ENCODE measurements around the gene CCL19. TPM values are rescaled to one million over a fixed set of nuclear protein-coding genes. Genes with fewer than 3 reads are reported as not detected.
A peak's percentile ranks its signal among the peaks of the same experiment; 100 is the strongest.

Gene CCL19
- total RNA-seq, 1 experiment from 2014 or later, result not detected

DNA sequence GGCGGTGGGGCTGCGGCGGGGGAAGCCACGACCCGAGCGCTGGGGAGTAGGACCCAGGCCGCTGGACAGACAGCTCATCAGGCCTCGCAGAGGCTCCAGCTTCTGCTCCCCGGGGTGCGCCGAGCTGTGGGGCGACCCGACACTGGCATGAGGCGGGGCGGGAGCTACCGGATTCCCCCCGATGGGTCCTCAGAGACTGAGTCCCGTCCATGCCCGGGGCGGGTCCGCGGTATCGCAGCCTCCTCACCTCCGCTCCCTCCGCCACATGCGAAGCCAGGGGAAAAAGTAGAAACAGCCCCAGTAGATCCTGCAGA, 26.1 kb downstream of the CCL19 start:
- TF ChIP-seq SIN3A (IDR thresholded peaks at IDR 0.05; ENCODE audit: borderline replicate concordance, insufficient read depth, low read depth, low read length), result peak; percentile 47; the same call in 1 of the 2 replicates
- no peak for TF ChIP-seq TCF7L2 (IDR thresholded peaks at IDR 0.05; ENCODE audit: low read depth, low read length)
- H3K27me3 ChIP-seq (ENCODE audit: control insufficient read depth, insufficient read depth, low read length), result no peaks in the 10 kb centered on the region
- no TSS peak for BruUV-seq (replicated peaks)
- ChIA-PET POLR2A (interaction anchor here (0.6 to 0.8 kb wide), 3 partner anchors 28 to 514 kb away, joined by 3 to 5 read pairs (median 3); partner anchors contain the start of gene SIGMAR1), CTCF (interaction anchor here (0.6 to 2.5 kb wide), 8 partner anchors 9 to 101 kb away, joined by 3 to 11 read pairs (median 4); partner anchors contain the start of gene GALT)
- intact Hi-C loops (cut with micrococcal nuclease; ENCODE audit: unreplicated experiment), result no loop called here
- in situ Hi-C loops (cut with HindIII; ENCODE audit: low pct_unique_long_range_greater_than_20kb, low sequenced_read_pairs), result no loop called here
- DNase-seq (ENCODE audit: low read depth, low spot score) (no peak), ATAC-seq (peak; percentile 40)
- no peaks in the 10 kb centered on the region for H3K9me3 ChIP-seq (ENCODE audit: control insufficient read depth, insufficient read depth, low read depth, low read length)
- peaks cover 8% of the 10 kb centered on the region; the same call in 1 of the 2 replicates for H3K4me1 ChIP-seq (ENCODE audit: control insufficient read depth, insufficient read depth, low read length)
- H3K27ac ChIP-seq (ENCODE audit: low read length), result peak overlapping the region; percentile 70
- no peaks in the 10 kb centered on the region for H3K36me3 ChIP-seq (ENCODE audit: control insufficient read depth, insufficient read depth, low read length)
- H3K4me3 ChIP-seq (ENCODE audit: low read depth in 2 of 2, low read length in 2 of 2), result peak overlapping the region; percentile 65 to 94

DNA sequence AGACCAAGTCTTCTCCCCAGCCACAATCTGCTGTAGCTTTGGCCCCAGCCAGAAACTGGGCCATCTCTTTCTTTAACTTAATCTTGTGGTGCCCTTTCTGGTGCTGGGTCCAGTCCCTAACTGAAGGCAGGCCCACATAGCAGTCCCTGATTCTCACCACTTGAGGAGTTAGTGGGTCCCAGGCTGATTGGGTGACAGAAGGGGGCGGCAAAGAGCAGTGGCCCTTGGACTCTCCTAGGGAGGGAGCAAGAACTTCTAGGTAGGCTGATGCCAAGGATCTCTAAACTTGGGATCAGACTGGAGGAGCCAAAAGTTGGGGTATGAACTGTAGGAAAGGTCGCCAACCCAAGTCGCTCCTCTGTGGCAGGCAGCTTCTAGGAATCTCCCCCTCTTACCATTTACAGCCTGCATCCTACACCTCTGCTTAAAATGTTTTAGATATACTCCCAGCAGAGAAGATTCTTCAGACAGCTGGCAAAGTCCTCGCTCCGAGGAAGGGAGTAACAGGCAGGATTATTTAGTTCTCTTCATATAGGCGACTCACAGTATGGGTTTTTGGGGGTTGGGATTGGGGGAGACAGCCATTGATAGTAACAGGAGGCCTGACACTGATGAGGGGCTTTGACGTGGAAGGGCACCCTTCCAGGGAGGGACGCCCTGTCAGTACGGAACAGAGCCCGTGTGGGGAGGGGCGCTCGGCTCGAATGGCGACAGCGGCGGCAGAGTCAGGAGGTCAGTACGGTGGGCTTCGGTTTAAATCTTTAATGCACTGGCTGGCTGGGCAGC, 26.6 kb downstream of the CCL19 start:
- ChIA-PET POLR2A (interaction anchor here (0.6 to 0.8 kb wide), 3 partner anchors 27 to 514 kb away, joined by 3 to 5 read pairs (median 3); partner anchors contain the start of gene SIGMAR1), CTCF (interaction anchor here (0.9 to 2.5 kb wide), 3 partner anchors 13 to 38 kb away, joined by 3 to 11 read pairs (median 5); no protein-coding TSS in a partner anchor)
- Histone ChIP-seq H3K4me3 (ENCODE audit: low read depth in 2 of 2, low read length in 2 of 2) (peak overlapping the region; percentile 65 to 94), H3K36me3 (ENCODE audit: control insufficient read depth, insufficient read depth, low read length) (no peaks in the 10 kb centered on the region), H3K9me3 (ENCODE audit: control insufficient read depth, insufficient read depth, low read depth, low read length) (no peaks in the 10 kb centered on the region), H3K27ac (ENCODE audit: low read length) (peak overlapping the region; percentile 70), H3K27me3 (ENCODE audit: control insufficient read depth, insufficient read depth, low read length) (no peaks in the 10 kb centered on the region), H3K4me1 (ENCODE audit: control insufficient read depth, insufficient read depth, low read length) (peaks cover 8% of the 10 kb centered on the region; the same call in 1 of the 2 replicates)
- DNase-seq (ENCODE audit: low read depth, low spot score) (peak; percentile 71), ATAC-seq (peak; percentile 75)
- intact Hi-C loops (cut with micrococcal nuclease; ENCODE audit: unreplicated experiment) (no loop called here), in situ Hi-C loops (cut with HindIII; ENCODE audit: low pct_unique_long_range_greater_than_20kb, low sequenced_read_pairs) (no loop called here)
- TF ChIP-seq, protein P1, sequence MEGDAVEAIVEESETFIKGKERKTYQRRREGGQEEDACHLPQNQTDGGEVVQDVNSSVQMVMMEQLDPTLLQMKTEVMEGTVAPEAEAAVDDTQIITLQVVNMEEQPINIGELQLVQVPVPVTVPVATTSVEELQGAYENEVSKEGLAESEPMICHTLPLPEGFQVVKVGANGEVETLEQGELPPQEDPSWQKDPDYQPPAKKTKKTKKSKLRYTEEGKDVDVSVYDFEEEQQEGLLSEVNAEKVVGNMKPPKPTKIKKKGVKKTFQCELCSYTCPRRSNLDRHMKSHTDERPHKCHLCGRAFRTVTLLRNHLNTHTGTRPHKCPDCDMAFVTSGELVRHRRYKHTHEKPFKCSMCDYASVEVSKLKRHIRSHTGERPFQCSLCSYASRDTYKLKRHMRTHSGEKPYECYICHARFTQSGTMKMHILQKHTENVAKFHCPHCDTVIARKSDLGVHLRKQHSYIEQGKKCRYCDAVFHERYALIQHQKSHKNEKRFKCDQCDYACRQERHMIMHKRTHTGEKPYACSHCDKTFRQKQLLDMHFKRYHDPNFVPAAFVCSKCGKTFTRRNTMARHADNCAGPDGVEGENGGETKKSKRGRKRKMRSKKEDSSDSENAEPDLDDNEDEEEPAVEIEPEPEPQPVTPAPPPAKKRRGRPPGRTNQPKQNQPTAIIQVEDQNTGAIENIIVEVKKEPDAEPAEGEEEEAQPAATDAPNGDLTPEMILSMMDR (IDR thresholded peaks at IDR 0.05), result no peak
- TF ChIP-seq POLR2AphosphoS5 (IDR thresholded peaks at IDR 0.05; ENCODE audit: low read depth, low read length), result no peak
- TF ChIP-seq SIN3A (IDR thresholded peaks at IDR 0.05; ENCODE audit: borderline replicate concordance, insufficient read depth, low read depth, low read length), result no peak
- TF ChIP-seq, protein P2, sequence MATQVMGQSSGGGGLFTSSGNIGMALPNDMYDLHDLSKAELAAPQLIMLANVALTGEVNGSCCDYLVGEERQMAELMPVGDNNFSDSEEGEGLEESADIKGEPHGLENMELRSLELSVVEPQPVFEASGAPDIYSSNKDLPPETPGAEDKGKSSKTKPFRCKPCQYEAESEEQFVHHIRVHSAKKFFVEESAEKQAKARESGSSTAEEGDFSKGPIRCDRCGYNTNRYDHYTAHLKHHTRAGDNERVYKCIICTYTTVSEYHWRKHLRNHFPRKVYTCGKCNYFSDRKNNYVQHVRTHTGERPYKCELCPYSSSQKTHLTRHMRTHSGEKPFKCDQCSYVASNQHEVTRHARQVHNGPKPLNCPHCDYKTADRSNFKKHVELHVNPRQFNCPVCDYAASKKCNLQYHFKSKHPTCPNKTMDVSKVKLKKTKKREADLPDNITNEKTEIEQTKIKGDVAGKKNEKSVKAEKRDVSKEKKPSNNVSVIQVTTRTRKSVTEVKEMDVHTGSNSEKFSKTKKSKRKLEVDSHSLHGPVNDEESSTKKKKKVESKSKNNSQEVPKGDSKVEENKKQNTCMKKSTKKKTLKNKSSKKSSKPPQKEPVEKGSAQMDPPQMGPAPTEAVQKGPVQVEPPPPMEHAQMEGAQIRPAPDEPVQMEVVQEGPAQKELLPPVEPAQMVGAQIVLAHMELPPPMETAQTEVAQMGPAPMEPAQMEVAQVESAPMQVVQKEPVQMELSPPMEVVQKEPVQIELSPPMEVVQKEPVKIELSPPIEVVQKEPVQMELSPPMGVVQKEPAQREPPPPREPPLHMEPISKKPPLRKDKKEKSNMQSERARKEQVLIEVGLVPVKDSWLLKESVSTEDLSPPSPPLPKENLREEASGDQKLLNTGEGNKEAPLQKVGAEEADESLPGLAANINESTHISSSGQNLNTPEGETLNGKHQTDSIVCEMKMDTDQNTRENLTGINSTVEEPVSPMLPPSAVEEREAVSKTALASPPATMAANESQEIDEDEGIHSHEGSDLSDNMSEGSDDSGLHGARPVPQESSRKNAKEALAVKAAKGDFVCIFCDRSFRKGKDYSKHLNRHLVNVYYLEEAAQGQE (IDR thresholded peaks at IDR 0.05; ENCODE audit: insufficient read depth in 1 of 2, low read depth in 2 of 2, low read length in 1 of 2), result no peak
- no peak for TF ChIP-seq TCF7L2 (IDR thresholded peaks at IDR 0.05; ENCODE audit: low read depth, low read length)
- no TSS peak for BruUV-seq (replicated peaks)

DNA sequence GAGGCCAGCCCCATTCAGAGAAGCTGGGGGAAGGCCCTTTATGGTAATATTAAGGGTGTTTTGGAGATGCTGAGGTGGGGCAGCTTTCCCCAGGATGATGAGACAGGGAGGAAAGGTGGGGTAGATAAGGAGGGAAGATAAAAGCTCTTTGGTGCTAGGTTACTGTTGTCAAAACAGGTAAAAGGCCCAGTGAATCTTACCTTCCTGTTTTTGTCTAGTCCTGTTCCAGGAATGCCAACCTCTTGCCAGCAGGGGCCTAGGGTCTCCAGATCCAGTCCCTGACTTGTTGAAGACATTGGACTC, 27.8 kb downstream of the CCL19 start:
- DNase-seq (ENCODE audit: low read depth, low spot score) (no peak), ATAC-seq (no peak)
- Histone ChIP-seq H3K36me3 (ENCODE audit: control insufficient read depth, insufficient read depth, low read length) (no peaks in the 10 kb centered on the region), H3K9me3 (ENCODE audit: control insufficient read depth, insufficient read depth, low read depth, low read length) (no peaks in the 10 kb centered on the region), H3K4me1 (ENCODE audit: control insufficient read depth, insufficient read depth, low read length) (peaks cover 8% of the 10 kb centered on the region; the same call in 1 of the 2 replicates), H3K27ac (ENCODE audit: low read length) (no peak overlapping the region), H3K27me3 (ENCODE audit: control insufficient read depth, insufficient read depth, low read length) (no peaks in the 10 kb centered on the region), H3K4me3 (ENCODE audit: low read depth in 2 of 2, low read length in 2 of 2) (no peak overlapping the region)
- no peak for TF ChIP-seq TCF7L2 (IDR thresholded peaks at IDR 0.05; ENCODE audit: low read depth, low read length)
- no peak for TF ChIP-seq POLR2AphosphoS5 (IDR thresholded peaks at IDR 0.05; ENCODE audit: low read depth, low read length)
- TF ChIP-seq SIN3A (IDR thresholded peaks at IDR 0.05; ENCODE audit: borderline replicate concordance, insufficient read depth, low read depth, low read length), result no peak
- TF ChIP-seq, protein P1 (IDR thresholded peaks at IDR 0.05), result no peak
- TF ChIP-seq, protein P2 (IDR thresholded peaks at IDR 0.05; ENCODE audit: insufficient read depth in 1 of 2, low read depth in 2 of 2, low read length in 1 of 2), result no peak
- in situ Hi-C loops (cut with HindIII; ENCODE audit: low pct_unique_long_range_greater_than_20kb, low sequenced_read_pairs), result no loop called here
- ChIA-PET CTCF (no interaction called here), POLR2A (no interaction called here)
- no TSS peak for BruUV-seq (replicated peaks)
- intact Hi-C loops (cut with micrococcal nuclease; ENCODE audit: unreplicated experiment), result no loop called here

All from Panc1 (cell line).